Hepatocyte (in vitro differentiated cells): ENCODE data around the gene EFHD2. TPM values are rescaled to one million over a fixed set of nuclear protein-coding genes. Genes with fewer than 3 reads are reported as not detected.
"Not testable (repeated sequence)": the region's sequence is repeated elsewhere in the genome, so short reads cannot be mapped to it uniquely, and the experiment has no call there.

ENCODE experiments used
- DNase-seq: peaks from one replicate; pipeline ENCODE4 v3.0.0-alpha.2; 2016; ENCODE audit warnings: low spot score
- H2AFZ ChIP-seq: fragments of 200-600 bp; sonication (generic); 2 replicates; pipeline ENCODE4 v1.6.0; 2016; ENCODE audit warnings: antibody characterized with exemption, mild to moderate bottlenecking
- H3K27ac ChIP-seq: fragments of 200-600 bp; sonication (generic); 2 replicates; pipeline ENCODE4 v1.5.1; 2016; ENCODE audit warnings: mild to moderate bottlenecking
- H3K27me3 ChIP-seq: fragments of 200-600 bp; sonication (generic); 2 replicates; pipeline ENCODE4 v1.6.1; 2016
- H3K36me3 ChIP-seq: fragments of 200-600 bp; sonication (generic); replicated peaks from 2 replicates; pipeline ENCODE4 v1.5.1; 2016; ENCODE audit warnings: low read depth; ENCODE audit not compliant: insufficient read depth
- H3K4me1 ChIP-seq: fragments of 200-600 bp; sonication (generic); 2 replicates; pipeline ENCODE4 v1.5.1; 2016; ENCODE audit warnings: mild to moderate bottlenecking, moderate library complexity; ENCODE audit not compliant: insufficient read depth
- H3K4me2 ChIP-seq: fragments of 200-600 bp; sonication (generic); 2 replicates; pipeline ENCODE4 v1.6.0; 2016
- H3K4me3 ChIP-seq: fragments of 200-600 bp; sonication (generic); 2 replicates; pipeline ENCODE4 v1.5.1; 2016; ENCODE audit warnings: mild to moderate bottlenecking
- H3K79me2 ChIP-seq: fragments of 200-600 bp; sonication (generic); 2 replicates; pipeline ENCODE4 v1.6.0; 2017; ENCODE audit warnings: mild to moderate bottlenecking
- H3K9me2 ChIP-seq: fragments of 200-600 bp; sonication (generic); replicated peaks from 2 replicates; pipeline ENCODE4 v1.6.0; 2017; ENCODE audit warnings: mild to moderate bottlenecking; ENCODE audit not compliant: insufficient read depth
- H3K9me3 ChIP-seq: fragments of 200-600 bp; sonication (generic); 2 replicates; pipeline ENCODE4 v1.5.1; 2016; ENCODE audit warnings: low read depth, mild to moderate bottlenecking
- H4K20me1 ChIP-seq: fragments of 200-600 bp; sonication (generic); 2 replicates; pipeline ENCODE4 v1.6.0; 2016; ENCODE audit warnings: mild to moderate bottlenecking; ENCODE audit not compliant: insufficient read depth, poor library complexity, severe bottlenecking
- CTCF ChIP-seq: fragments of 200-600 bp; sonication (generic); IDR thresholded peaks from 2 replicates; pipeline ENCODE4 v1.5.1; 2016; ENCODE audit warnings: antibody characterized with exemption, mild to moderate bottlenecking; ENCODE audit not compliant: poor library complexity
- EZH2 ChIP-seq: fragments of 200-600 bp; sonication (generic); IDR thresholded peaks from 2 replicates; pipeline ENCODE4 v1.6.1; 2016; ENCODE audit warnings: antibody characterized with exemption, mild to moderate bottlenecking, borderline replicate concordance
- EZH2phosphoT487 ChIP-seq: fragments of 200-600 bp; sonication (generic); IDR thresholded peaks from one replicate; pipeline ENCODE4 v1.6.1; 2018; ENCODE audit warnings: antibody characterized with exemption, mild to moderate bottlenecking, low read depth, moderate library complexity; ENCODE audit not compliant: unreplicated experiment, severe bottlenecking
- WGBS: methylation state at CpG from one replicate; pipeline ENCODE4 v1.1.6; 2016; ENCODE audit warnings: low lambda C conversion rate; ENCODE audit errors: missing lambda C conversion rate; 5-methylcytosine and 5-hydroxymethylcytosine counted together
- polyA plus RNA-seq: library from polyadenylated mRNA; unstranded; fragments of >200 nt; fragmentation: Nextera tagmentation; extraction: Ambion mirVana; gene quantifications from 2 replicates; pipeline ENCODE4 v1.2.1, GENCODE V29; 2016
- total RNA-seq: library from RNA; depleted of rRNA; stranded (reverse); fragments of >200 nt; gene quantifications from 2 replicates; pipeline ENCODE4 v1.2.3, GENCODE V29; 2014

The EFHD2 gene
- total and polyA plus RNA-seq, 2 experiments from 2014 or later: 34.4 to 63.7 TPM

- no peak for DNase-seq
- Histone ChIP-seq H3K9me3 (no peaks in the 10 kb centered on the region), H2AFZ (no peak overlapping the region), H3K27ac (no peak overlapping the region), H3K27me3 (no peaks in the 10 kb centered on the region), H3K79me2 (no peaks in the 10 kb centered on the region), H3K36me3 (no peaks in the 10 kb centered on the region), H3K4me1 (peaks cover 6% of the 10 kb centered on the region), H4K20me1 (no peaks in the 10 kb centered on the region), H3K4me2 (no peak overlapping the region), H3K9me2 (no peaks in the 10 kb centered on the region), H3K4me3 (no peak overlapping the region)
- no peak for TF ChIP-seq EZH2phosphoT487
- no peak for TF ChIP-seq CTCF
- TF ChIP-seq EZH2: no peak
- WGBS: 62% methylated on average over 2 of the region's 2 CpGs
These were observed 47.9 kb downstream of the EFHD2 start for GRCh38 chr1:15457585-15457984.

DNA sequence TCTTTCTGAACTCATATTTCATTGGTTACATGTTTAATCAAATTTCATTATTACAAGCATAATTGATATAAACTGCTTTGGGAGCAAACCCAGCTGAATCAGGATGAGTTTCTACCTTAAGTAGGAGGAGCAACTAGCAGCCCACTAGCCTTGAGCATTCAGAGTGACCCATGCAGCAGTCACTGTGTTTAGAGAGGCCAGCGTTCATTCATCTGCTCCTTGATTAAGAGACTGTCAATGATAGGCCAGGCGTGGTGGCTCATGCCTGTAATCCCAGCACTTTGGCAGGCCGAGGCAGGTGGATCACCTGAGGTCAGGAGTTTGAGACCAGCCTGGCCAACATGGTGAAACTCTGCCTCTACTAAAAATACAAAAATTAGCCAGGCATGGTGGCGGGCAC, 48.7 kb downstream of the EFHD2 start:
- H4K20me1 ChIP-seq, H2AFZ ChIP-seq, H3K4me2 ChIP-seq, H3K4me1 ChIP-seq, H3K27me3 ChIP-seq, DNase-seq, H3K36me3 ChIP-seq, H3K4me3 ChIP-seq, H3K79me2 ChIP-seq, H3K9me2 ChIP-seq, H3K27ac ChIP-seq, H3K9me3 ChIP-seq: not testable (repeated sequence)
- WGBS: 63% methylated on average over 4 of the region's 4 CpGs

GRCh38 chr1:15459771-15460707, 50.4 kb downstream of the EFHD2 start:
- H3K9me2 ChIP-seq: no peaks in the 10 kb centered on the region

More at GRCh38 chr1:15459771-15460707, 50.4 kb downstream of the EFHD2 start:
- Histone ChIP-seq H2AFZ (no peak overlapping the region), H3K27me3 (no peaks in the 10 kb centered on the region), H3K9me3 (no peaks in the 10 kb centered on the region), H3K79me2 (no peaks in the 10 kb centered on the region), H3K27ac (no peak overlapping the region), H3K36me3 (no peaks in the 10 kb centered on the region), H4K20me1 (no peaks in the 10 kb centered on the region), H3K4me1 (no peaks in the 10 kb centered on the region), H3K4me2 (no peak overlapping the region), H3K4me3 (no peak overlapping the region)
- no peak for DNase-seq
- no peak for TF ChIP-seq EZH2
- no peak for TF ChIP-seq CTCF
- TF ChIP-seq EZH2phosphoT487: no peak
- WGBS: 74% methylated on average over 10 of the region's 10 CpGs
